Endothelial cell of umbilical vein (primary cell): ENCODE results near the gene TRAK1.

Experiments
- EZH2 ChIP-seq: IDR thresholded peaks from 2 replicates; pipeline ENCODE4 v1.6.1; 2012; ENCODE audit warnings: borderline replicate concordance, low read depth, mild to moderate bottlenecking, moderate library complexity, low read length, inconsistent platforms; ENCODE audit not compliant: severe bottlenecking
- MAX ChIP-seq: IDR thresholded peaks from 2 replicates; pipeline ENCODE4 v1.6.1; 2011; ENCODE audit not compliant: insufficient read depth, insufficient read length
- POLR2A ChIP-seq: IDR thresholded peaks from 2 replicates; pipeline ENCODE4 v1.6.1; 2012; ENCODE audit warnings: low read depth, mild to moderate bottlenecking, control low read depth, low read length
- POLR2AphosphoS5 ChIP-seq: IDR thresholded peaks from 2 replicates; pipeline ENCODE4 v1.6.1; 2012; ENCODE audit warnings: low read depth, mild to moderate bottlenecking, control low read depth, low read length, moderate library complexity; ENCODE audit not compliant: insufficient read depth
- TF ChIP-seq, protein P1 (sequence below), 2 donors: IDR thresholded peaks; 1 replicate in 1 of 2; 2 replicates in 1 of 2; pipeline ENCODE4 v1.5.1; 2011; ENCODE audit warnings: low read length in 2 of 2, mild to moderate bottlenecking in 2 of 2, moderate library complexity in 2 of 2, control low read depth in 1 of 2, inconsistent platforms in 1 of 2, low read depth in 1 of 2; ENCODE audit not compliant: insufficient read depth in 1 of 2; ENCODE audit errors: extremely low read depth in 1 of 2

- TF ChIP-seq, protein P1, sequence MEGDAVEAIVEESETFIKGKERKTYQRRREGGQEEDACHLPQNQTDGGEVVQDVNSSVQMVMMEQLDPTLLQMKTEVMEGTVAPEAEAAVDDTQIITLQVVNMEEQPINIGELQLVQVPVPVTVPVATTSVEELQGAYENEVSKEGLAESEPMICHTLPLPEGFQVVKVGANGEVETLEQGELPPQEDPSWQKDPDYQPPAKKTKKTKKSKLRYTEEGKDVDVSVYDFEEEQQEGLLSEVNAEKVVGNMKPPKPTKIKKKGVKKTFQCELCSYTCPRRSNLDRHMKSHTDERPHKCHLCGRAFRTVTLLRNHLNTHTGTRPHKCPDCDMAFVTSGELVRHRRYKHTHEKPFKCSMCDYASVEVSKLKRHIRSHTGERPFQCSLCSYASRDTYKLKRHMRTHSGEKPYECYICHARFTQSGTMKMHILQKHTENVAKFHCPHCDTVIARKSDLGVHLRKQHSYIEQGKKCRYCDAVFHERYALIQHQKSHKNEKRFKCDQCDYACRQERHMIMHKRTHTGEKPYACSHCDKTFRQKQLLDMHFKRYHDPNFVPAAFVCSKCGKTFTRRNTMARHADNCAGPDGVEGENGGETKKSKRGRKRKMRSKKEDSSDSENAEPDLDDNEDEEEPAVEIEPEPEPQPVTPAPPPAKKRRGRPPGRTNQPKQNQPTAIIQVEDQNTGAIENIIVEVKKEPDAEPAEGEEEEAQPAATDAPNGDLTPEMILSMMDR (IDR thresholded peaks at IDR 0.05; ENCODE audit: extremely low read depth in 1 of 2, insufficient read depth in 1 of 2, low read depth in 1 of 2, low read length in 2 of 2), result no peak
- TF ChIP-seq EZH2 (no peak), POLR2A (no peak), POLR2AphosphoS5 (no peak), MAX (no peak)
Observed at GRCh38 chr3:42275217-42275616, 184.1 kb downstream of the TRAK1 start.
